ENCODE data around the gene CDK14.

Gene CDK14

GRCh38 chr7:90624225-90624911, 28.2 kb downstream of the CDK14 start:
- Histone ChIP-seq H3K27ac (ENCODE audit: low read length) (no peak overlapping the region), H3K27me3 (ENCODE audit: insufficient read depth, low read length, poor library complexity) (no peaks in the 10 kb centered on the region), H4K20me1 (ENCODE audit: insufficient read depth, low read length) (no peaks in the 10 kb centered on the region), H3K9ac (ENCODE audit: low read depth, low read length) (no peak overlapping the region), H3K9me3 (ENCODE audit: insufficient read depth, low read length, severe bottlenecking) (no peaks in the 10 kb centered on the region), H3K36me3 (ENCODE audit: insufficient read depth, low read length) (no peaks in the 10 kb centered on the region), H2AFZ (ENCODE audit: low read depth, low read length) (no peak overlapping the region), H3K4me1 (ENCODE audit: insufficient read depth, low read length) (no peaks in the 10 kb centered on the region), H3K79me2 (ENCODE audit: insufficient read depth, low read length) (no peaks in the 10 kb centered on the region), H3K4me3 (ENCODE audit: low read depth in 1 of 2, low read length in 2 of 2) (no peak overlapping the region), H3K4me2 (ENCODE audit: insufficient read depth, low read length) (no peak overlapping the region)
- ATAC-seq (ENCODE audit: insufficient read depth, low read depth) (no peak), DNase-seq (no peak)
- no peak for TF ChIP-seq CTCF (IDR thresholded peaks at IDR 0.05; ENCODE audit: borderline replicate concordance, extremely low read depth, low read length, poor library complexity, severe bottlenecking)
- TF ChIP-seq EZH2 (IDR thresholded peaks at IDR 0.05; ENCODE audit: borderline replicate concordance, low read depth, low read length, severe bottlenecking): no peak

DNA sequence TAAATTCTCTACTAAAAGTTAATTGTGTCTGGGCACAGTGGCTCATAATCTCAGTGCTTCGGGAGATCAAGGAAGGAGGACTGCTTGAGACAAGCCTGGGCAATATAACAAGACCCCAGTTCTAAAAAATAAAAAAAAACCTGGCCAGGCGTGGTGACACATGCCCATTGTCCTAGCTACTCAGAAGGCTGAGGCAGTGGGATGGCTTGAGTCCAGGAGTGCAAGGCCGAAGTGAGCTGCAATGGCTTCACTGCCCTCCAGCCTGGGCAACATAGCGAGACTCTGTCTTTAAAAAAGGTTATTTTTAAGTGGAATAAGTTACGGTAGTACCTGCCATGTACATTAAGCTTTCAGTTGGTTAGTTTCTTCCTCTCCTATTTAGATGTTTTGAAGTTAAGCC, 28.9 kb downstream of the CDK14 start:
- no peak for DNase-seq
- no peaks in the 10 kb centered on the region for H3K36me3 ChIP-seq (ENCODE audit: insufficient read depth, low read length)
- no peak overlapping the region for H3K27ac ChIP-seq (ENCODE audit: low read length)
- H3K4me1 ChIP-seq (ENCODE audit: insufficient read depth, low read length): no peaks in the 10 kb centered on the region
- no peak overlapping the region for H3K4me3 ChIP-seq (ENCODE audit: low read depth in 1 of 2, low read length in 2 of 2)
- H3K9me3 ChIP-seq (ENCODE audit: insufficient read depth, low read length, severe bottlenecking): no peaks in the 10 kb centered on the region
- H4K20me1 ChIP-seq (ENCODE audit: insufficient read depth, low read length): no peaks in the 10 kb centered on the region
- no peak overlapping the region for H3K4me2 ChIP-seq (ENCODE audit: insufficient read depth, low read length)
- no peaks in the 10 kb centered on the region for H3K27me3 ChIP-seq (ENCODE audit: insufficient read depth, low read length, poor library complexity)
- TF ChIP-seq EZH2 (IDR thresholded peaks at IDR 0.05; ENCODE audit: borderline replicate concordance, low read depth, low read length, severe bottlenecking): no peak
- TF ChIP-seq CTCF (IDR thresholded peaks at IDR 0.05; ENCODE audit: borderline replicate concordance, extremely low read depth, low read length, poor library complexity, severe bottlenecking): no peak
- H3K9ac ChIP-seq (ENCODE audit: low read depth, low read length): no peak overlapping the region
- ATAC-seq (ENCODE audit: insufficient read depth, low read depth): no peak
- H3K79me2 ChIP-seq (ENCODE audit: insufficient read depth, low read length): no peaks in the 10 kb centered on the region
- H2AFZ ChIP-seq (ENCODE audit: low read depth, low read length): no peak overlapping the region

DNA sequence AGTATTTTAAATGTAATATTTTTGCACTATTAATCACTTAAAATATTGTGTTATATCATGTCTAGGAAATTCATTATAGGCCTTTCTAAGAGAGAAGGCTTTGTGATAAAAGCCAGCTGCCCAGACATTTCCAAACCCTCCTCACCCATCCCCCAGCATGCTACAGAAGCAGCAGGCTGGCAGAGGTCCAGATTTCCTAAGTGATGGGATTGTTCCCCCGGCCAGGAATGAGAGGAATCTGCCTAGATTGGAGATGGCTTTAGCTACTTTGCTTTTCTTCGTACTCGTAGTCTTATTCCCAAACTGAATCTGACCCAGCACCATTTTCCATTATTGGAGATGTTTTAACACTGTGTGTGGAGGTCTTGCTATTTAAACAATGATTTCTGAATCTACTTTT, 29.4 kb downstream of the CDK14 start:
- Histone ChIP-seq H3K79me2 (ENCODE audit: insufficient read depth, low read length) (no peaks in the 10 kb centered on the region), H4K20me1 (ENCODE audit: insufficient read depth, low read length) (no peaks in the 10 kb centered on the region), H3K4me1 (ENCODE audit: insufficient read depth, low read length) (no peaks in the 10 kb centered on the region), H3K9ac (ENCODE audit: low read depth, low read length) (no peak overlapping the region), H3K4me3 (ENCODE audit: low read depth in 1 of 2, low read length in 2 of 2) (no peak overlapping the region), H3K27me3 (ENCODE audit: insufficient read depth, low read length, poor library complexity) (no peaks in the 10 kb centered on the region), H3K9me3 (ENCODE audit: insufficient read depth, low read length, severe bottlenecking) (no peaks in the 10 kb centered on the region), H3K4me2 (ENCODE audit: insufficient read depth, low read length) (no peak overlapping the region), H3K27ac (ENCODE audit: low read length) (no peak overlapping the region), H2AFZ (ENCODE audit: low read depth, low read length) (no peak overlapping the region), H3K36me3 (ENCODE audit: insufficient read depth, low read length) (no peaks in the 10 kb centered on the region)
- TF ChIP-seq EZH2 (IDR thresholded peaks at IDR 0.05; ENCODE audit: borderline replicate concordance, low read depth, low read length, severe bottlenecking) (no peak), CTCF (IDR thresholded peaks at IDR 0.05; ENCODE audit: borderline replicate concordance, extremely low read depth, low read length, poor library complexity, severe bottlenecking) (no peak)
- no peak for ATAC-seq (ENCODE audit: insufficient read depth, low read depth)
- DNase-seq: no peak

All from DND-41 (cell line).